K562 (cell line): Measurements from ENCODE around the gene DPP10. TPM values are rescaled to one million over a fixed set of nuclear protein-coding genes. Genes with fewer than 3 reads are reported as not detected.

ENCODE experiments used
- ATAC-seq: fragments of 200-7000 bp; cut with Tn5 transposase; 3 replicates; pipeline ENCODE4 v1.9.1; 2020; ENCODE audit warnings: moderate library complexity
- BruUV-seq: library from RNA; stranded (reverse); fragments of 400-500 nt; replicated peaks from 2 replicates; lab custom pipeline; 2021; lab: Mats Ljungman, UMichigan
- CTCF ChIA-PET: fragments of 300-600 bp; formaldehyde crosslinking; extraction: SDS; loops from one replicate; lab custom pipeline; 2021; ENCODE audit warnings: low intra/inter-chr PET ratio; lab: Yijun Ruan, JAX
- POLR2A ChIA-PET: fragments of 300-600, 350-650 bp; sonication (Branson Sonifier 250); formaldehyde crosslinking; extraction: SDS; loops from one replicate; lab custom pipeline; 2021; ENCODE audit warnings: antibody characterized with exemption, inconsistent platforms; lab: Yijun Ruan, JAX
- DNase-seq, 4 experiments: peaks; one replicate each; pipeline versions ENCODE4 v3.0.0 to v3.0.0-alpha.2; 2011 to 2018; ENCODE audit warnings: low spot score in 3 of 4, mixed read lengths in 3 of 4; ENCODE audit errors: extremely low read depth in 1 of 4
- FAIRE-seq: peaks from 2 replicates; lab custom pipeline; 2011; peaks lifted over from hg19 to GRCh38; lab: Jason Lieb, UNC
- H2AFZ ChIP-seq: 2 replicates; pipeline ENCODE4 v1.6.0; 2011; ENCODE audit warnings: low read depth, low read length, control low read depth, inconsistent platforms
- H3K27ac ChIP-seq: fragments of 200-600 bp; 3 replicates; pipeline ENCODE4 v1.8.0; 2011; ENCODE audit warnings: low read depth, mild to moderate bottlenecking, control low read depth, inconsistent platforms, low read length, moderate library complexity, mixed read lengths; ENCODE audit errors: extremely low read depth
- H3K27me3 ChIP-seq, 2 experiments: fragments of 300-600 bp in 1 of 2; 2 replicates in 1 of 2; 3 replicates in 1 of 2; pipeline versions ENCODE4 v1.6.0 to v1.8.0; 2011; ENCODE audit warnings: inconsistent platforms in 2 of 2, low read length in 2 of 2, mild to moderate bottlenecking in 1 of 2, mixed read lengths in 1 of 2, moderate library complexity in 1 of 2; ENCODE audit not compliant: control insufficient read depth in 2 of 2, insufficient read depth in 2 of 2
- H3K36me3 ChIP-seq: fragments of 300-600 bp; 3 replicates; pipeline ENCODE4 v1.8.0; 2011; ENCODE audit warnings: mild to moderate bottlenecking, low read length, inconsistent platforms; ENCODE audit not compliant: control insufficient read depth, insufficient read depth
- H3K4me1 ChIP-seq, 2 experiments: fragments of 200-600 bp in 1 of 2; replicated peaks in 1 of 2; 2 replicates in 1 of 2; 3 replicates in 1 of 2; pipeline versions ENCODE4 v1.5.1 to v1.8.0; 2011; ENCODE audit warnings: inconsistent platforms in 2 of 2, low read length in 2 of 2, mild to moderate bottlenecking in 1 of 2, mixed read lengths in 1 of 2, moderate library complexity in 1 of 2; ENCODE audit not compliant: control insufficient read depth in 2 of 2, insufficient read depth in 2 of 2
- H3K4me2 ChIP-seq: 2 replicates; pipeline ENCODE4 v1.6.1; 2011; ENCODE audit warnings: low read length, control low read depth, inconsistent platforms, mixed read lengths; ENCODE audit not compliant: insufficient read depth
- H3K4me3 ChIP-seq: fragments of 200-600 bp; sonication (generic), shearing (Covaris generic); 2 replicates; pipeline ENCODE4 v1.5.1; 2016; ENCODE audit warnings: control low read depth, inconsistent platforms
- H3K79me2 ChIP-seq: fragments of 200-600 bp; 3 replicates; pipeline ENCODE4 v1.8.0; 2011; ENCODE audit warnings: low read length, inconsistent platforms; ENCODE audit not compliant: control insufficient read depth, insufficient read depth
- H3K9ac ChIP-seq, 2 experiments: 2 replicates each; pipeline versions ENCODE4 v1.6.0 to v1.6.1; 2011; ENCODE audit warnings: low read depth in 2 of 2, low read length in 2 of 2, control low read depth in 1 of 2, inconsistent platforms in 1 of 2, mild to moderate bottlenecking in 1 of 2, mixed read lengths in 1 of 2; ENCODE audit not compliant: insufficient read depth in 1 of 2
- H3K9me1 ChIP-seq: one replicate; pipeline ENCODE4 v1.6.0; 2011; ENCODE audit warnings: inconsistent platforms, mild to moderate bottlenecking, low read length, moderate library complexity; ENCODE audit not compliant: control insufficient read depth, insufficient read depth
- H3K9me3 ChIP-seq: replicated peaks from 2 replicates; pipeline ENCODE4 v1.5.1; 2011; ENCODE audit warnings: low read depth, low read length, inconsistent platforms; ENCODE audit not compliant: control insufficient read depth, insufficient read depth
- H4K20me1 ChIP-seq: replicated peaks from 2 replicates; pipeline ENCODE4 v1.6.1; 2011; ENCODE audit warnings: low read length, inconsistent platforms, mixed read lengths; ENCODE audit not compliant: control insufficient read depth, insufficient read depth
- ATF1 ChIP-seq, 2 experiments: fragments of 450-650 bp in 1 of 2; IDR thresholded peaks; 2 replicates each; pipeline ENCODE4 v1.6.1; 2016; ENCODE audit warnings: missing compliant biosample characterization in 1 of 2, missing genetic modification characterization in 1 of 2
- HMG20B ChIP-seq: fragments of 250-450 bp; sonication (Bioruptor Pico); IDR thresholded peaks from 2 replicates; pipeline ENCODE4 v1.5.0; 2021; ENCODE audit warnings: mild to moderate bottlenecking
- KLF16 ChIP-seq: IDR thresholded peaks from 2 replicates; pipeline ENCODE4 v1.6.1; 2016; ENCODE audit warnings: antibody characterized with exemption
- NCOR1 ChIP-seq: fragments of 450-650 bp; IDR thresholded peaks from 2 replicates; pipeline ENCODE4 v1.6.1; 2016; ENCODE audit warnings: mild to moderate bottlenecking, moderate library complexity
- SMARCC2 ChIP-seq: fragments of 450-650 bp; IDR thresholded peaks from 2 replicates; pipeline ENCODE4 v1.6.1; 2017; ENCODE audit warnings: antibody characterized with exemption, moderate library complexity, mild to moderate bottlenecking, low read depth
- SRF ChIP-seq, 2 experiments: fragments of 250-450, 450-650 bp in 1 of 2; sonication (Bioruptor Pico) in 1 of 2; sonication (generic) in 1 of 2; formaldehyde crosslinking; IDR thresholded peaks; 2 replicates each; pipeline versions ENCODE4 v1.5.0 to v1.5.1; 2020 to 2022; ENCODE audit warnings: mild to moderate bottlenecking in 1 of 2, missing genetic modification reagents in 1 of 2
- ZNF197 ChIP-seq: fragments of 200-800 bp; sonication (Bioruptor generic); IDR thresholded peaks from 2 replicates; pipeline ENCODE4 v1.6.1; 2016; ENCODE audit warnings: low read depth, missing genetic modification characterization, missing compliant biosample characterization
- ZNF778 ChIP-seq: fragments of 450-650 bp; formaldehyde crosslinking; IDR thresholded peaks from 2 replicates; pipeline ENCODE4 v1.4.0; 2020; ENCODE audit warnings: mild to moderate bottlenecking, moderate library complexity
- ZNF780A ChIP-seq: fragments of 250-450 bp; sonication (Bioruptor Pico); IDR thresholded peaks from 2 replicates; pipeline ENCODE4 v1.5.0; 2021; ENCODE audit warnings: mild to moderate bottlenecking
- WGBS: fragments of 100-300 bp; shearing (Covaris generic); methylation state at CpG from one replicate; pipeline ENCODE4 v1.1.6; 2016; ENCODE audit warnings: low coverage, mixed read lengths; ENCODE audit not compliant: insufficient coverage; ENCODE audit errors: missing lambda C conversion rate; 5-methylcytosine and 5-hydroxymethylcytosine counted together
- in situ Hi-C: fragments of 300-500 bp; cut with MboI; formaldehyde crosslinking; loops from 4 replicates; pipeline ENCODE4 v1.15.0; 2018; ENCODE audit warnings: inconsistent platforms, mixed read lengths
- intact Hi-C: fragments of 100-400 bp; cut with micrococcal nuclease; formaldehyde crosslinking; loops from 2 replicates; pipeline ENCODE4 v1.14.2; 2022
- polyA plus RNA-seq, 8 experiments: library from polyadenylated mRNA; depleted of rRNA in 4 of 8; stranded (reverse) in 5 of 8; unstranded in 3 of 8; fragments of >200 nt; fragmentation: Nextera tagmentation in 2 of 8; fragmentation: Illumina TruSeq in 1 of 8; extraction: Ambion mirVana in 2 of 8; extraction: Trizol in 1 of 8; gene quantifications; 2 replicates each; pipeline versions ENCODE4 v1.2.1 to v1.2.3, GENCODE V29; 2011 to 2014; ENCODE audit warnings: inconsistent platforms in 1 of 8, missing spikeins in 1 of 8
- total RNA-seq, 7 experiments: library from RNA; depleted of rRNA in 6 of 7; stranded (reverse); fragments of >200 nt in 6 of 7; fragmentation: Illumina TruSeq in 2 of 7; extraction: Trizol in 2 of 7; gene quantifications; 2 replicates each; pipeline versions ENCODE4 v1.2.1 to v1.2.3, GENCODE V29; 2011 to 2021; ENCODE audit warnings: low replicate concordance in 1 of 7
- TF ChIP-seq, protein P1 (sequence below): fragments of 250-450 bp; sonication (Bioruptor Pico); IDR thresholded peaks from 2 replicates; pipeline ENCODE4 v1.8.0; 2022; ENCODE audit warnings: moderate library complexity, mild to moderate bottlenecking, inconsistent platforms
- TF ChIP-seq, protein P2 (sequence below): sonication (generic); formaldehyde crosslinking; IDR thresholded peaks from 2 replicates; pipeline ENCODE4 v1.8.0; 2022; ENCODE audit warnings: mild to moderate bottlenecking, low read depth, missing genetic modification reagents

DPP10 gene
- total and polyA plus RNA-seq, 9 of the 15 experiments (the other 6 are each of a cell fraction or from before 2014, with no cell fraction given), result not detected

DNA sequence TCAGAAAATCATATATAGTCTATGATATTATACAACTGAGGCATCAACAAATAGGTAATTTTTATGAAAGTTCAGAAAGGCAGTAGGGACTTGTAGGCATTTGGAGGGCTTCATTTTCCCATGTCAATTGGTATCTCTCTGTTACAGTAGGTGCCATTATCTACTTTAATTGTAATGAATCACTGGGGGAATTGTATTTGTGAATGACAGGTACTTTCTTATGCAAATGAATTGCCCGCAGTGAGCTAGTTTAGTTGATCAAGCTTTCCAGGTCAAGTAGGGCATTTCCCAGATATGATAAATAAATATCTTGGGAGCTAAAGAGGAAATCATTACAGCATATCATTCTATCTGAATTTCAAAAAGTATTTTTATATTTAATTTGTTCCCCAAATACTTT, 1116.3 kb downstream of the DPP10 start:
- no peak overlapping the region for H3K27ac ChIP-seq
- POLR2A ChIA-PET, result no interaction called here
- no peak overlapping the region for H2AFZ ChIP-seq
- TF ChIP-seq NCOR1, result no peak
- TF ChIP-seq KLF16, result no peak
- TF ChIP-seq, protein P1, sequence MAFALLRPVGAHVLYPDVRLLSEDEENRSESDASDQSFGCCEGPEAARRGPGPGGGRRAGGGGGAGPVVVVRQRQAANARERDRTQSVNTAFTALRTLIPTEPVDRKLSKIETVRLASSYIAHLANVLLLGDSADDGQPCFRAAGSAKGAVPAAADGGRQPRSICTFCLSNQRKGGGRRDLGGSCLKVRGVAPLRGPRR (CRISPR knock-in tag), result no peak
- TF ChIP-seq SRF (CRISPR knock-in tag; IDR thresholded peaks at IDR 0.05), result no peak
- TF ChIP-seq, protein P2, sequence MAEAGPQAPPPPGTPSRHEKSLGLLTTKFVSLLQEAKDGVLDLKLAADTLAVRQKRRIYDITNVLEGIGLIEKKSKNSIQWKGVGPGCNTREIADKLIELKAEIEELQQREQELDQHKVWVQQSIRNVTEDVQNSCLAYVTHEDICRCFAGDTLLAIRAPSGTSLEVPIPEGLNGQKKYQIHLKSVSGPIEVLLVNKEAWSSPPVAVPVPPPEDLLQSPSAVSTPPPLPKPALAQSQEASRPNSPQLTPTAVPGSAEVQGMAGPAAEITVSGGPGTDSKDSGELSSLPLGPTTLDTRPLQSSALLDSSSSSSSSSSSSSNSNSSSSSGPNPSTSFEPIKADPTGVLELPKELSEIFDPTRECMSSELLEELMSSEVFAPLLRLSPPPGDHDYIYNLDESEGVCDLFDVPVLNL, result no peak
- no peak for TF ChIP-seq ZNF780A (CRISPR knock-in tag)
- no peak for TF ChIP-seq ZNF197 (CRISPR knock-in tag)
- no peak for TF ChIP-seq ZNF778 (CRISPR knock-in tag)
- TF ChIP-seq SMARCC2, result no peak
- no peak for TF ChIP-seq ATF1 (CRISPR knock-in tag; IDR thresholded peaks at IDR 0.05)
- TF ChIP-seq ATF1 (tag; IDR thresholded peaks at IDR 0.05), result no peak
- TF ChIP-seq HMG20B (CRISPR knock-in tag), result no peak
- ATAC-seq, result no peak
- CTCF ChIA-PET, result no interaction called here
- H3K4me1 ChIP-seq, result no peaks in the 10 kb centered on the region
- H3K4me2 ChIP-seq, result no peak overlapping the region
- WGBS, result 0% methylated on average over 1 of the region's 1 CpG
- no peak for FAIRE-seq
- no peaks in the 10 kb centered on the region for H3K27me3 ChIP-seq
- no TSS peak for BruUV-seq
- no peaks in the 10 kb centered on the region for H4K20me1 ChIP-seq
- no peaks in the 10 kb centered on the region for H3K9me3 ChIP-seq
- H3K36me3 ChIP-seq, result no peaks in the 10 kb centered on the region
- H3K9ac ChIP-seq, result no peak overlapping the region
- intact Hi-C loops, result no loop called here
- no peak overlapping the region for H3K4me3 ChIP-seq
- DNase-seq, result no peak
- no peaks in the 10 kb centered on the region for H3K9me1 ChIP-seq
- in situ Hi-C loops, result no loop called here
- no peaks in the 10 kb centered on the region for H3K79me2 ChIP-seq
